HG03175 (cell line): ENCODE measurements around the gene APEX1.

ENCODE experiments used
- ATAC-seq: cut with Tn5 transposase; IDR thresholded peaks from one replicate; pipeline ENCODE4 v1.9.1; 2021; ENCODE audit warnings: mild to moderate bottlenecking, moderate library complexity; ENCODE audit not compliant: unreplicated experiment

Gene APEX1

GRCh38 chr14:20454516-20455354 lies at the start of gene APEX1, which contains the start of gene OSGEP:
TSS of gene APEX1 (plus strand) at chr14:20455226. CDS start at chr14:20455646, 420 bp downstream.
TSS of gene OSGEP (minus strand) at chr14:20454812. CDS start at chr14:20454683, 129 bp downstream.
- ATAC-seq: peak; percentile 90

DNA sequence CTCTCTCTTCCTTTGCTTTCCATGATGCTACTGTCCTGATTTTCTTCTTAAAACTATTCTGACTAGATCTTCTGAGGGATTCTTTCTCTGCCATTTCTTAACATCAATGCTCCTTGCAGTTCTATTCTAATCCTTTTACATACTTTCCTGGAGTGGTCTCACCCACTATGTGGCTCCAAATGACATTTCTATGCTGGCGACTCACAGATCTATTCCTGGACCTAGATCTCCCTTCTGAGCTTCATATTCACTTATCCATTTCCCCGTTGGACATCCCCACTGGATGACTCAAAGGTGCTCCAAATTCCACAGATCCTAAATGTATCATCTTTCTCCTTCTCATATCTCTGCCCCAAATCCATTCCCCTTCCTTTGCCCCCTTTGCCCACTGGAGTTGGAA lies 45.8 kb upstream of the APEX1 start:
- ATAC-seq: no peak

DNA sequence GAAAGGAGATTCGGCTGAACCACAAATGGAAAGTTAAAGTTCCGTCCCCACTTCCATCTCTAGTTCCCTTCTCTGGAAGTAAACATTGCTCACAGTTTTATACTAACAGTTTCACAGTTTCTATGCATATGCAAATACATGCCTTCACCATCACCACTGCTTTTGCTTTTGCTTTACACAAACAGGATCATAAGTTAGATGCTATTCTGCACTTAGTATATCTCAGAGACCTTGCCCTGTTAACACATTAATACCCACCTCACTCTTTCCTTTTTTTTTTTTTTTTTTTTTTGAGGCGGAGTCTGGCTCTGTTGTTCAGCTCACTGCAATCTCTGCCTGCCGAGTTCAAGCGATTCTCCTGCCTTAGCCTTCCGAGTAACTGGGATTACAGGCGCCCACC lies 42.6 kb upstream of the APEX1 start:
- peak; percentile 74 for ATAC-seq

GRCh38 chr14:20412876-20413743 lies 41.9 kb upstream of the APEX1 start, which contains the start of gene TEP1:
TSS of gene TEP1 (minus strand) at chr14:20413501. CDS start at chr14:20408439, 5,062 bp downstream.
- peak; percentile 78 for ATAC-seq

DNA sequence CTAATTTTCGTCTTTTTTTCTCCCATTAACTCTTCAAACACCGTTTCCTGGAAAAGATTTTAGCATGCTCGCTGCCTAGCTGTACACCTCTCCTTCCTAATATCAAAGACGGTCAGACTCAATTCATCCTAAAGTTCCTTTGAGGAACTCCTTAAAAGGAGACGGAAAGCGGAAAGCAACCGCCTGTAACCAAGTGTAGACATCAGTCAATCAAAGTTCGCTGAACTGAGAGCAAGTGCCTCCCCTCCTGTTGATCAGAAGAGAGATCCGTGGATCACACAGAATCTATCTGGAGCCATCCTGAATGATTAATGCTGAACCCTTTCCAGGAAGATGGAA lies 41.3 kb upstream of the APEX1 start:
- ATAC-seq: peak; percentile 34

DNA sequence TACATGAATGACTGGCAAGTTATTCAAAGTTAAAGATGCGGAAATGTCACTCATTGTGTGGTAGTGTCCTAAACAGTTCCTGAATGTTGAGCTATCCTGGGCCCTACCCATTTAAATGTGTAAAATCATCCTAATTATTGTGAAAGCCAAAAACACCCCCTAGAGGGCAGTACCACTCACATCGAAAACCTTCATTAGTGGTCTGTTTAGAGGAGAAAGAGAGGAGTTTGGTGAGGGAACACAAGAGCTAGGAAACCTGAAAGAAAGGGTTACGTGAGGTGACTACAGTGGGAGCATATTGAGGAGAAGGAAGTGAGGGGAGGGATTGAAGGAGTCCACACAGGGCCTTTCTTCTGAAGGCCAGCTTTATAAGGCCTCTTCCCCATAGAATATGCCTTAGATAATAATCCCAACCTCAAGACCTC lies 39.2 kb upstream of the APEX1 start:
- ATAC-seq: peak; percentile 49

DNA sequence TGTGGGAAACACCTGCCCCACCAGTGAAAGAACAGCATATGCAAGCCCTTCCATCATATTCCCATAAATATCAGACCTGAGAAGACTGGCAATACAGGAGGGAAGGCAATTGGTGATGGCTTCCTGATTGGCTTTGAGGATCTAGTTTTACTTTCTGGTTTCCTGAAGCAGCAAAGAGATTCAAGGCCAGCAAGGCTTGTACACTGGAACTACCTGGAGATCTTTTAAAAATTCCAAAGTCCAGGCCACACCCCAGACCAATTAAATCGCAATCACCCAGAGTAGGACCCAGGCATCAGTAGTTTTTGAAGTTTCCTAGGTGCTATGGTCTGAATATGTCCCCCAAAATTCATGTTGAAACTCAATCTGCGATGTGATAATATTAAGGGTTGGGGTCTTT lies 38.8 kb upstream of the APEX1 start:
- no peak for ATAC-seq

GRCh38 chr14:20417250-20418186 lies 37.5 kb upstream of the APEX1 start:
- ATAC-seq: no peak

DNA sequence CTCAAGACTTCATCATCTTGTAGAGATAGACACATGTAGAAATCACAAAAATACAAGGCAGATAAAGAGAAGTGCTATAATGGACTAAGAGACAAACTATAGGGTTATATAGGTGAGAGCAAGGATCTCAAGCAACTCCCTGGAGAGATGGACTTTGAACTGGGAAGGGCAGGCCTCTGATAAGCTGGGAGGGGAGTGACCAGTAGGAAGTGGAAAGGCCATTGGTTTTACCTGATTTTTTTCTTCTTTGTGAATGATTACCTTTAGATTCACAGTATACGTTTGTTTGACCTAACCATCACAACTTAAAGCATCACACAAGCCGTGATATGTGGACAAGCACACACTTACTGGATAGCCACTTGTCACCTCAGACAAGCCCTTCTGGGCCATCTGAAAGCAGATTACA lies 36.5 kb upstream of the APEX1 start:
- no peak for ATAC-seq

- ATAC-seq: no peak
Observed at GRCh38 chr14:20419419-20419818, 35.6 kb upstream of the APEX1 start.

- ATAC-seq: no peak
Observed at GRCh38 chr14:20421267-20421666, 33.8 kb upstream of the APEX1 start.

DNA sequence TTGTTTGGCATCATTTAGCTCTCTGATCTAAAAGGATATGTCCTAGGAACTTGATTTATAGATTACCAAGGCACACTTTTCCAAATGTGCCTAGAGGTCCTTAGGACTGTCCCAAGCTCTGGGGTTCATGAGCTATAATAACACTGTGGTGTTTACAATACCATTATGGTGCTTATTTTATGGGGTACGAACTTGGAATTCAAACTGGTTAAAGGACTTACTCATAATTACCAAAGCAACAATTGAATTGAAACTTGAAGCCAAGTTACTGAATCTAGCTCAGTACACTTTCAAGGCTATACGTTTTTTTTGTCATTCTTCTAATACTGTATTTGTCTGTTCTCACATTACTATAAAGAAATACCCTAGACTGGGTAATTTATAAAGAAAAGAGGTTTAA lies 32.1 kb upstream of the APEX1 start:
- ATAC-seq: no peak

GRCh38 chr14:20424851-20425250 lies 30.2 kb upstream of the APEX1 start:
- ATAC-seq: no peak

DNA sequence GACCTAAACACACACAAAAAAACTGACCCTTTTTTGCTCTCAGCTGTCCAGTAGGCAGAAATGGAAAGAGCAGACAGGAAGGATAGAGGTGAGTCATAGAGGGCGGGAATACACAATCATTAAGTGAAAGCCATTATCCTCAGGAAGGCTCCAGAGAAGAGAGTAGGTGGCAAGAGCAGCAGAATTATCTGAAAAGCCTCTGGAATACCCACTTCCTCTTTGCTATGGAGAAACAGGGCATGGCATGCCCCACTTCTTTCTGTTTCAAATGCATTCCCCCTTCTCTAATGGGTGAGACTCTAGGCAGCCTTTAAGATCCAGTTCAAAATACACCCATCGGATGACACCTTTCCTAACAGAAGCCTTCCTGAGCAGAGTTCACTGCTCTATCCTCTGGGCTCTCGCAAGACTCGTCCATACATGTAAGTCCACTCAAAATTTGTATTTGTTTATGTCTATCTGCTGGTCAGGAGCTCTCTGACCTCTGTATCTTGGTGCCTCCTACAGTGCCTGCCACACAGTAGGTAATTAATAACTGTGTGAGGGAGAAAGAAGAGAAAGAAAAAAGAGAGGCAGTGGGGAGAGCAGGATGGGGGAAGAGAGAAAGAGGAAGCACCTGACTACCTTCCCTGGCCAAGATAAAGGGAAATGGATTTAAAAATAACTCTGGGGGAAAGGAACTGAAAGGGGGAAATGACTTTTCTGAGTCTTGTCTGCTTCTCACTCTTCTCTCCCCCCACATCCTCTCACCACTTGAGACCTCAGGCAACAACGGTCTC lies 27.6 kb upstream of the APEX1 start:
- ATAC-seq: peak; percentile 72

GRCh38 chr14:20428010-20428365 lies 27.0 kb upstream of the APEX1 start:
- peak; percentile 16 for ATAC-seq

DNA sequence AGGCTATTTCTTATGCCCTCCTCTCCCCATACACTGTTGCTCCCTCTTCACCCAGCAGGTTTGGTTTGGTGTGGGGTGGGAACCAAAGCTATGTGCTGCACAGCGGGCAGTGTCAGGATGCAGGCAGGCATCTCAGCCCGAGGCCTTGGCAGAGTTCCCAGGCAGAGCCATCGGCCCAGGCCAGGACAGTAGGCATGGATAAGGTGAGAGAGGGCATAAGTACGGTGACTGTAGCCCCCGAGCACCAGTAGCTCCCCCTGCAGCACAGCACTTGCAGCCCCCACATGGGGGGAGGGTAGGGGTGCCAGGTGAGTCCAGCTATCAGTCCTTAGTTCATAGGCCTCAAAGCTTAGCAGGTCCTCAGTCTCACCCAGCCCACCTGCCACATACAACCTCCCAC lies 26.2 kb upstream of the APEX1 start:
- ATAC-seq: no peak

DNA sequence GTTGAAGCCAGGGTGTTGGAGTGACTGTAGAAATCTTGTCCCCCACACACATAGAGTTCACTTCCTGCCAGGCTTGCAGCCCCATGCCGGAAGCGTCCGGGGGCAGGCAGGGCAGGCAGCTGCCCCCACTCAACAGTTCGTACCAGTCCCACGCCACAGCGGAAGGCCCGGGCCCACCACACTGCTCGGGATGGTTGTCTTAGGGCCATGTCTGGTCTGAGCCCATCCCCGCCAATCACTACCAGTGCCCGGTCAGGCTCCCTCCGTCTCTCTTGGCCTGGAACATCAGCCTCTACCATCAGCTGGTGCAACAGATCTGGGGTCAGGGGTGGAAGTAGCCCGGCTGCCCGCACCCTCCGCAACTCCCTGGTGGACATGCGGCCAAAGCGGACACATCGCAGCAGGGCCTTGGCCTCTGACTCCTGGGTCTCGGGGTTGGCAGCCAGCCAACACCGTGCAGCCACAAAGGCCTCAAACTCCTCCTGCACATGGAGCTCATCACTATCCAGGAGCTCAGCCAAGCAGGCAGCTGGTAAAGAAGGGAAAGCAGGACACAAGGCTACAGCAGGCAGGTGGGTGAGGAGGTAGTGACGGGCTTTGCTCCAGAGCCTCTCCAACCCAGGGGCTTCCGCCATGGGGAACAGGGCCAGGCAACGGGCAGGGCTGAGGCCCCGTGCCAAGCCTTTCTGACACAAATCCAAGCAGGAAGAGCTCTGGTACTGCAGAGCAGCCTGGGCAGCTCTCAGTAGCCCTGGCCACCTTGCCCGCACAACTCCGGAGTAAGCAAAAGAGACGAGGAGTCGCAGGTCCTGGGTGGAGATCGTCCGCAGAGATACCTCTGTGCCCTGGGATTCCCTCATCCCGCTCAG lies 25.0 kb upstream of the APEX1 start:
- ATAC-seq: no peak

DNA sequence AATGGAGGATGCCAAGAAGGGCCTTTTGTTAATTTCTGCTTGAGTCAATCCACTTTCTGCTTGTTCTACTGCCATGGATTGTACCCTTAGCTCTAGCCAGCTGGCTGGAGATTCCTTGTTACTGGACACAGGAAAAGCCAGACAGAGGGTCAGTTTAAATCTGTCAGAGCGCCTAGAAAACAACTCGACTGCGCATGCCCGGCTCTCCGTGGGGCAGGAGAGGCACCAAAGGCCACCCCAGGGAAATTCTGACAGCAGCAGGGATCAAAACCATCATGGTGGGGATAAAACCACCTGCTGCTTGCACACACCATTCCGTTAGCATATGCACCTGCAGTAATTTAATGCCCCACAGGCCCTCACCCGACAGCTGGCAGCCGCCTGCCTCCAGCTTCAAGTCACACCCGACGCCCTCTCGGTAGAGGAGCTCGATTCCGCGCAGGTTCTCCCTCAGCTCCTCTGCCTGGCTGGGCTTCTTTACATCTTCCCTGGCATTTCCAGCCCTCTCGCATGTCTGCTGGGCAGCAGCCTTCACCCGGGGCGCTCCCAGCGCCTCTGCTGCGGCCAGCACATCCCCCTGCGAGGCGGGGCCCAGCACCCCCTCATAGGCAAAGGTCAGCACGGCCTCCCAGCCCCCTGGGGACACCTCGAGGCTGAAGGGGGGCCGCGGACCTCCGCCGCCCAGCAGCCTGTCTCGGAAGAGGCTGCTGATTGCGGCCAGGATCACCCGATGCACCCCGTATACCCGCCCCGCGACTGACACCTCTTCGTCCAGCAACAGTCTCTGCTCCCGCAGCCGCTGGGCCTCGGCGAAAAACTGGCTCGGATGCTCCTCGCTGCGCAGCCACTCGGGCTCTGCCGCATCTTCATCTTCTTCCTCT lies 20.1 kb upstream of the APEX1 start:
- ATAC-seq: no peak
